HepG2 (cell line): Measurements from ENCODE around the gene NDUFV1. TPM values are rescaled to one million over a fixed set of nuclear protein-coding genes. Genes with fewer than 3 reads are reported as not detected.

Experiments used
- JUN ChIP-seq: sonication (generic); formaldehyde crosslinking; IDR thresholded peaks from 2 replicates; pipeline ENCODE4 v1.4.0; 2020; ENCODE audit warnings: mild to moderate bottlenecking, missing genetic modification reagents
- KMT2A ChIP-seq: sonication (generic); formaldehyde crosslinking; IDR thresholded peaks from 2 replicates; pipeline ENCODE4 v1.4.0; 2020; ENCODE audit warnings: missing genetic modification reagents
- MIXL1 ChIP-seq: IDR thresholded peaks from 2 replicates; pipeline ENCODE4 v1.6.1; 2016
- THYN1 ChIP-seq: sonication (generic); formaldehyde crosslinking; IDR thresholded peaks from 2 replicates; pipeline ENCODE4 v1.8.1; 2023; ENCODE audit warnings: low read depth, mild to moderate bottlenecking, moderate library complexity, missing genetic modification reagents, borderline replicate concordance
- ZBTB21 ChIP-seq: sonication (generic); formaldehyde crosslinking; IDR thresholded peaks from 2 replicates; pipeline ENCODE4 v1.4.0; 2020; ENCODE audit warnings: missing genetic modification reagents
- ZNF232 ChIP-seq: sonication (generic); formaldehyde crosslinking; IDR thresholded peaks from 2 replicates; pipeline ENCODE4 v1.4.0; 2020; ENCODE audit warnings: missing genetic modification reagents, borderline replicate concordance
- ZNF547 ChIP-seq: sonication (generic); formaldehyde crosslinking; IDR thresholded peaks from 2 replicates; pipeline ENCODE4 v1.5.1; 2020; ENCODE audit warnings: mild to moderate bottlenecking, missing genetic modification reagents
- ZSCAN20 ChIP-seq: sonication (generic); formaldehyde crosslinking; IDR thresholded peaks from 2 replicates; pipeline ENCODE4 v1.4.0; 2020; ENCODE audit warnings: missing genetic modification reagents, mild to moderate bottlenecking, borderline replicate concordance
- ZSCAN31 ChIP-seq: sonication (generic); formaldehyde crosslinking; IDR thresholded peaks from 2 replicates; pipeline ENCODE4 v1.5.0; 2020; ENCODE audit warnings: low read depth, mild to moderate bottlenecking, missing genetic modification reagents
- polyA plus RNA-seq, 8 experiments: library from polyadenylated mRNA; depleted of rRNA in 3 of 8; stranded (reverse) in 7 of 8; unstranded in 1 of 8; fragments of >200 nt; fragmentation: Illumina TruSeq in 4 of 8; extraction: Trizol in 4 of 8; gene quantifications; 2 replicates each; pipeline versions ENCODE4 v1.2.1 to v1.2.3, GENCODE V29; 2011 to 2016; ENCODE audit warnings: low read depth in 4 of 8, missing spikeins in 1 of 8, mixed read lengths in 1 of 8; ENCODE audit not compliant: insufficient read depth in 1 of 8
- total RNA-seq, 5 experiments: library from RNA; depleted of rRNA; stranded (reverse); fragments of >200 nt; fragmentation: Illumina TruSeq; extraction: Trizol; gene quantifications; 2 replicates each; pipeline ENCODE4 v1.2.3, GENCODE V29; 2016; ENCODE audit warnings: low read depth in 1 of 5
- TF ChIP-seq, protein P1 (sequence below): sonication (generic); formaldehyde crosslinking; IDR thresholded peaks from 2 replicates; pipeline ENCODE4 v1.4.0; 2020; ENCODE audit warnings: low read depth, mild to moderate bottlenecking, missing genetic modification reagents
- TF ChIP-seq, protein P2 (sequence below), 2 experiments: sonication (generic) in 1 of 2; formaldehyde crosslinking in 1 of 2; IDR thresholded peaks; 2 replicates each; pipeline versions ENCODE4 v1.4.0 to v1.6.1; 2016 to 2020; ENCODE audit warnings: borderline replicate concordance in 1 of 2, low read depth in 1 of 2, mild to moderate bottlenecking in 1 of 2, missing genetic modification reagents in 1 of 2
- TF ChIP-seq, protein P3 (sequence below): sonication (generic); formaldehyde crosslinking; IDR thresholded peaks from 2 replicates; pipeline ENCODE4 v1.5.0; 2020; ENCODE audit warnings: missing genetic modification reagents
- TF ChIP-seq, protein P4 (sequence below): sonication (generic); formaldehyde crosslinking; IDR thresholded peaks from 2 replicates; pipeline ENCODE4 v1.5.1; 2020; ENCODE audit warnings: mild to moderate bottlenecking, missing genetic modification reagents
- TF ChIP-seq, protein P5 (sequence below): sonication (generic); formaldehyde crosslinking; IDR thresholded peaks from 2 replicates; pipeline ENCODE4 v1.5.0; 2020; ENCODE audit warnings: missing genetic modification reagents, mild to moderate bottlenecking, borderline replicate concordance

The NDUFV1 gene
- total and polyA plus RNA-seq, 2 of the 13 experiments (the other 11 are each of a cell fraction or from before 2014, with no cell fraction given): 88.9 to 137 TPM

DNA sequence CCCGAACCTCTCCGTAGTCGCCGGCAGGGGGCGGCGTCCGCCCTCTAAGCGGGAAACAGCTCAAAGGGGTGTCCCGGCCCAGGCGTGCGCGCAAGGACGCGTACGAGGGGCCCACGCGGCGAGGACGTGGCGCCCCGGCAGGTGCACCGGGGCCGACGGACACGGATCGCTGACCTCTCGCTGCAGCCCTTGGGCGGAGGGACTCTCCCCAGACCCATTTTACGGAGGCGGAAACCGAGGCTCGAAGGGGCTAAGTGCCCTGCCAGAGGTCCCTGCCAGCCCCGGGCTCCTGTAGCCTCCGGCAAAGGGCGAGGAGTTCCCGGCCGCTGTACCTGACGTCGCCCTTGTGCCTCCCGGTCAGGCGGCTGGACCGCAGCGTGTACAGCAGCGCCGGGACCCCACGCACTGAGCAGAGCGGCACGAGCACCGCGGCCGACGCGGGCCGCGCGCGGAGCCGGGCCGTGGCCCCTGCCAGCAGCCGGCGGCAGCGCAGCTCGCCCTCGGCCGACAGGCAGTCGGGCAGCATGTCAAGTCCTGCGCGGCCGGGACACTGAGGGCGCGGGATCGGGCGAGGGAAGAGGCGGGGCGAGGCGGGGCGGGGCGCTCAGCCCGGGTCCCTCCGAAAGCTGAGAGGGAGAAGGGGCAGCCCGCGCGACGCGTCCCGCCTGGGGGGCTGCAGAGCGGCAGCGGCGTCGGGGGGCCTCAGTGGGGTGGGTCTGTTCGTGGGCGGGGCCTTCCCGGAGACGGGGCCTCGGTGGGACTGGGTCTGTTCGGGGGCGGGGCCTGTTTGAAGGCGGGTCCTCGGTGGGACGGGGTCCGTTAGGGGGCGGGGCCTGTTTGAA is 22.9 kb downstream of the NDUFV1 start, which contains the start of gene NUDT8 (continued):
- TF ChIP-seq THYN1 (CRISPR knock-in tag) (no peak), MIXL1 (CRISPR knock-in tag) (0 out of 2 replicates have a peak, but pooled peaks have one; percentile 33), ZBTB21 (0 out of 2 replicates have a peak, but pooled peaks have one; percentile 31), ZNF232 (peak; percentile 89; the same call in 1 of the 2 replicates), KMT2A (CRISPR knock-in tag) (no peak), ZSCAN31 (CRISPR knock-in tag) (no peak), JUN (CRISPR knock-in tag) (no peak), ZSCAN20 (CRISPR knock-in tag) (peak; percentile 21; the same call in 1 of the 2 replicates), ZNF547 (CRISPR knock-in tag) (peak; percentile 62; the same call in 1 of the 2 replicates)
- TF ChIP-seq, protein P1, sequence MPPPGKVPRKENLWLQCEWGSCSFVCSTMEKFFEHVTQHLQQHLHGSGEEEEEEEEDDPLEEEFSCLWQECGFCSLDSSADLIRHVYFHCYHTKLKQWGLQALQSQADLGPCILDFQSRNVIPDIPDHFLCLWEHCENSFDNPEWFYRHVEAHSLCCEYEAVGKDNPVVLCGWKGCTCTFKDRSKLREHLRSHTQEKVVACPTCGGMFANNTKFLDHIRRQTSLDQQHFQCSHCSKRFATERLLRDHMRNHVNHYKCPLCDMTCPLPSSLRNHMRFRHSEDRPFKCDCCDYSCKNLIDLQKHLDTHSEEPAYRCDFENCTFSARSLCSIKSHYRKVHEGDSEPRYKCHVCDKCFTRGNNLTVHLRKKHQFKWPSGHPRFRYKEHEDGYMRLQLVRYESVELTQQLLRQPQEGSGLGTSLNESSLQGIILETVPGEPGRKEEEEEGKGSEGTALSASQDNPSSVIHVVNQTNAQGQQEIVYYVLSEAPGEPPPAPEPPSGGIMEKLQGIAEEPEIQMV (CRISPR knock-in tag): 0 out of 2 replicates have a peak, but pooled peaks have one; percentile 77
- TF ChIP-seq, protein P2, sequence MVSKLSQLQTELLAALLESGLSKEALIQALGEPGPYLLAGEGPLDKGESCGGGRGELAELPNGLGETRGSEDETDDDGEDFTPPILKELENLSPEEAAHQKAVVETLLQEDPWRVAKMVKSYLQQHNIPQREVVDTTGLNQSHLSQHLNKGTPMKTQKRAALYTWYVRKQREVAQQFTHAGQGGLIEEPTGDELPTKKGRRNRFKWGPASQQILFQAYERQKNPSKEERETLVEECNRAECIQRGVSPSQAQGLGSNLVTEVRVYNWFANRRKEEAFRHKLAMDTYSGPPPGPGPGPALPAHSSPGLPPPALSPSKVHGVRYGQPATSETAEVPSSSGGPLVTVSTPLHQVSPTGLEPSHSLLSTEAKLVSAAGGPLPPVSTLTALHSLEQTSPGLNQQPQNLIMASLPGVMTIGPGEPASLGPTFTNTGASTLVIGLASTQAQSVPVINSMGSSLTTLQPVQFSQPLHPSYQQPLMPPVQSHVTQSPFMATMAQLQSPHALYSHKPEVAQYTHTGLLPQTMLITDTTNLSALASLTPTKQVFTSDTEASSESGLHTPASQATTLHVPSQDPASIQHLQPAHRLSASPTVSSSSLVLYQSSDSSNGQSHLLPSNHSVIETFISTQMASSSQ (IDR thresholded peaks at IDR 0.05; ENCODE audit: low read depth): no peak
- TF ChIP-seq, protein P2 (CRISPR knock-in tag; IDR thresholded peaks at IDR 0.05; ENCODE audit: borderline replicate concordance): peak; percentile 30; the same call in 1 of the 2 replicates
- TF ChIP-seq, protein P3, sequence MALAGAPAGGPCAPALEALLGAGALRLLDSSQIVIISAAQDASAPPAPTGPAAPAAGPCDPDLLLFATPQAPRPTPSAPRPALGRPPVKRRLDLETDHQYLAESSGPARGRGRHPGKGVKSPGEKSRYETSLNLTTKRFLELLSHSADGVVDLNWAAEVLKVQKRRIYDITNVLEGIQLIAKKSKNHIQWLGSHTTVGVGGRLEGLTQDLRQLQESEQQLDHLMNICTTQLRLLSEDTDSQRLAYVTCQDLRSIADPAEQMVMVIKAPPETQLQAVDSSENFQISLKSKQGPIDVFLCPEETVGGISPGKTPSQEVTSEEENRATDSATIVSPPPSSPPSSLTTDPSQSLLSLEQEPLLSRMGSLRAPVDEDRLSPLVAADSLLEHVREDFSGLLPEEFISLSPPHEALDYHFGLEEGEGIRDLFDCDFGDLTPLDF: peak; percentile 73; the same call in 1 of the 2 replicates
- TF ChIP-seq, protein P4, sequence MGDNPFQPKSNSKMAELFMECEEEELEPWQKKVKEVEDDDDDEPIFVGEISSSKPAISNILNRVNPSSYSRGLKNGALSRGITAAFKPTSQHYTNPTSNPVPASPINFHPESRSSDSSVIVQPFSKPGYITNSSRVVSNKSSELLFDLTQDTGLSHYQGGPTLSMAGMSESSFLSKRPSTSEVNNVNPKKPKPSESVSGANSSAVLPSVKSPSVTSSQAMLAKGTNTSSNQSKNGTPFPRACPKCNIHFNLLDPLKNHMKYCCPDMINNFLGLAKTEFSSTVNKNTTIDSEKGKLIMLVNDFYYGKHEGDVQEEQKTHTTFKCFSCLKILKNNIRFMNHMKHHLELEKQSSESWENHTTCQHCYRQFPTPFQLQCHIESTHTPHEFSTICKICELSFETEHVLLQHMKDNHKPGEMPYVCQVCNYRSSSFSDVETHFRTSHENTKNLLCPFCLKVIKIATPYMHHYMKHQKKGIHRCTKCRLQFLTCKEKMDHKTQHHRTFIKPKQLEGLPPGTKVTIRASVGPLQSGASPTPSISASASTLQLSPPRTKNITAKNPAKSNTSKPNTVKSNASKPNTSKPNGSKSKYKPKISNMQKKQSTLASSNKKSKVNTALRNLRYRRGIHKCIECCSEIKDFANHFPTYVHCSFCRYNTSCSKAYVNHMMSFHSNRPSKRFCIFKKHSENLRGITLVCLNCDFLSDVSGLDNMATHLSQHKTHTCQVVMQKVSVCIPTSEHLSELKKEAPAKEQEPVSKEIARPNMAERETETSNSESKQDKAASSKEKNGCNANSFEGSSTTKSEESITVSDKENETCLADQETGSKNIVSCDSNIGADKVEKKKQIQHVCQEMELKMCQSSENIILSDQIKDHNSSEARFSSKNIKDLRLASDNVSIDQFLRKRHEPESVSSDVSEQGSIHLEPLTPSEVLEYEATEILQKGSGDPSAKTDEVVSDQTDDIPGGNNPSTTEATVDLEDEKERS (CRISPR knock-in tag): no peak; the same call in 1 of the 2 replicates
- TF ChIP-seq, protein P5, sequence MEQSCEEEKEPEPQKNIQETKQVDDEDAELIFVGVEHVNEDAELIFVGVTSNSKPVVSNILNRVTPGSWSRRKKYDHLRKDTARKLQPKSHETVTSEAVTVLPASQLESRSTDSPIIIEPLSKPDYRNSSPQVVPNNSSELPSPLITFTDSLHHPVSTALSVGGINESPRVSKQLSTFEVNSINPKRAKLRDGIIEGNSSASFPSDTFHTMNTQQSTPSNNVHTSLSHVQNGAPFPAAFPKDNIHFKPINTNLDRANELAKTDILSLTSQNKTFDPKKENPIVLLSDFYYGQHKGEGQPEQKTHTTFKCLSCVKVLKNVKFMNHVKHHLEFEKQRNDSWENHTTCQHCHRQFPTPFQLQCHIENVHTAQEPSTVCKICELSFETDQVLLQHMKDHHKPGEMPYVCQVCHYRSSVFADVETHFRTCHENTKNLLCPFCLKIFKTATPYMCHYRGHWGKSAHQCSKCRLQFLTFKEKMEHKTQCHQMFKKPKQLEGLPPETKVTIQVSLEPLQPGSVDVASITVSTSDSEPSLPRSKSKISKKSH (CRISPR knock-in tag): peak; percentile 62; the same call in 1 of the 2 replicates
